ENCODE measurements around the gene ABCA1.
"Not testable (repeated sequence)": the region's sequence is repeated elsewhere in the genome, so short reads cannot be mapped to it uniquely, and the experiment has no call there.

Gene ABCA1

GRCh38 chr9:104783588-104783987, 144.4 kb downstream of the ABCA1 start:
- intact Hi-C loops (cut with DNase I), result no loop called here
- DNase-seq, result no peak

- DNase-seq, result peak in 1 of 42 donors; percentile 31
- intact Hi-C loops (cut with DNase I), result no loop called here
Measured at GRCh38 chr9:104780796-104781395, 147.1 kb downstream of the ABCA1 start.

GRCh38 chr9:104779946-104780535, 147.9 kb downstream of the ABCA1 start:
- intact Hi-C loops (cut with DNase I), result no loop called here
- no peak for DNase-seq

GRCh38 chr9:104779334-104779733, 148.6 kb downstream of the ABCA1 start:
- DNase-seq, result no peak
- intact Hi-C loops (cut with DNase I), result no loop called here

GRCh38 chr9:104778802-104779201, 149.2 kb downstream of the ABCA1 start:
- intact Hi-C loops (cut with DNase I), result no loop called here

GRCh38 chr9:104776797-104777196, 151.2 kb downstream of the ABCA1 start:
- intact Hi-C loops (cut with DNase I), result no loop called here
- DNase-seq, result no peak

More at GRCh38 chr9:104778802-104779201, 149.2 kb downstream of the ABCA1 start:
- no peak for DNase-seq

GRCh38 chr9:104775976-104776375, 152.0 kb downstream of the ABCA1 start:
- intact Hi-C loops (cut with DNase I), result no loop called here
- no peak for DNase-seq

- intact Hi-C loops (cut with DNase I), result no loop called here
- DNase-seq, result no peak
Measured at GRCh38 chr9:104775574-104775936, 152.4 kb downstream of the ABCA1 start.

GRCh38 chr9:104774831-104775573, 153.0 kb downstream of the ABCA1 start:
- DNase-seq, result peak in 2 of 42 donors; percentile 25 to 47
- intact Hi-C loops (cut with DNase I), result no loop called here

- intact Hi-C loops (cut with DNase I), result no loop called here
- DNase-seq, result no peak
Measured at GRCh38 chr9:104774132-104774531, 153.8 kb downstream of the ABCA1 start.

GRCh38 chr9:104772714-104773510, 155.0 kb downstream of the ABCA1 start:
- intact Hi-C loops (cut with DNase I), result no loop called here
- DNase-seq, result peak in 9 of 42 donors; percentile 21 to 57 (median 35)

GRCh38 chr9:104769655-104770054, 158.3 kb downstream of the ABCA1 start:
- intact Hi-C loops (cut with DNase I), result no loop called here
- DNase-seq, result no peak

- DNase-seq; intact Hi-C loops (cut with DNase I): not testable (repeated sequence)
Measured at GRCh38 chr9:104769029-104769428, 158.9 kb downstream of the ABCA1 start.

GRCh38 chr9:104767507-104767906, 160.4 kb downstream of the ABCA1 start:
- intact Hi-C loops (cut with DNase I), result no loop called here
- no peak for DNase-seq

- DNase-seq, result no peak
- intact Hi-C loops (cut with DNase I), result no loop called here
Measured at GRCh38 chr9:104766025-104766424, 161.9 kb downstream of the ABCA1 start.

GRCh38 chr9:104765138-104765537, 162.8 kb downstream of the ABCA1 start:
- intact Hi-C loops (cut with DNase I), result no loop called here

GRCh38 chr9:104758974-104759373, 169.0 kb downstream of the ABCA1 start:
- no peak for DNase-seq
- intact Hi-C loops (cut with DNase I), result no loop called here

More at GRCh38 chr9:104765138-104765537, 162.8 kb downstream of the ABCA1 start:
- DNase-seq, result no peak

- DNase-seq, result no peak
- intact Hi-C loops (cut with DNase I), result no loop called here
Measured at GRCh38 chr9:104750185-104750767, 177.7 kb downstream of the ABCA1 start.

- intact Hi-C loops (cut with DNase I), result no loop called here
Measured at GRCh38 chr9:104748359-104749031, 179.5 kb downstream of the ABCA1 start.

More at GRCh38 chr9:104748359-104749031, 179.5 kb downstream of the ABCA1 start:
- DNase-seq, result no peak

All from head of caudate nucleus (tissue), 42 donors.